GM21786 (cell line): ENCODE results near the gene C5AR1.
"Not testable (repeated sequence)": the region's sequence is repeated elsewhere in the genome, so short reads cannot be mapped to it uniquely, and the experiment has no call there.

ENCODE experiments used
- ATAC-seq: cut with Tn5 transposase; IDR thresholded peaks from one replicate; pipeline ENCODE4 v1.9.1; 2021; ENCODE audit not compliant: unreplicated experiment

Gene C5AR1

DNA sequence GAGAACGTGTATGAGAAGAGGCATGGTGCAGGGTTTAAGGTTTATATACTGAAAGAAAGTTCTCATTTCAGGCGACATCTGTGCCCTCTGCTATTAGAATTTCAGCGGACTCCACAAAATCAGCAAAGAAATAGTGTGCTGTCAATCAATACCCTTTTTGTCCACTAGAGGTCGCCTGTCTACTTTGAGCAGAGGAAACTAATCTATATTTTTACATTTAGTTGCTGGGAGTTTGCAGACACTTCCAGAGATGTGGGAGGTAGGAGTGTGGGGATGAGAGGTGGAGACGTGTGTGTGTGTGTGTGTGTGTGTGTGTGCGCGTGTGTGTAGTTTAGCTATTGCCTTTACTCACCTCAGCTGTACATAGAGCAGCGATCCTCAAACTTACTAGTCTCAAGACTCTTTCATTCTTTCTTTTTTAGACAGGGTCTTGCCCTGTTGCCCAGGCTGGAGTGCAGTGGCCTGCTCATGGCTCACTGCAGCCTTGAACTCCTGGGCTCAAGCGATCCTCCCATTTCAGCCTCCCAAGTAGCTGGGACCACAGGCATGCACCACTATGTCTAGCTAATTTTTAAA lies 25.2 kb upstream of the C5AR1 start:
- ATAC-seq, result no peak

DNA sequence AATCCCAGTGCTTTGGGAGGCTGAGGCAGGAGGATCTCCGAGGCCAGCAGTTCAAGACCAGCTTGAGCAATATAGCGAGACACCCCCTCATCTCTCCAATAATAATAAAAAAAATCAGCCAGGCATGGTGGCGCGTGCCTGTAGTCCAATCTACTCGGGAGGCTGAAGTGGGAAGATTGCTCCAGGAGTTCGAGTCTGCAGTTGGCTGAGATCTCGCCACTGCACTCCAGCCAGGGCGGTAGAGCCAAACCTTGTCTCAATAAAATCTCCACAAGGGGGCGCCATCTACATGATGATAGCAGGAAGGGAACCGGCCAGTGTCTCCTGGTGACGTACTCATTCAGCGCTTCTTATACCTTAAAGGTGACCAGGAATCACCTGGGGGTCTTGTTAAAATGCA lies 13.6 kb upstream of the C5AR1 start:
- ATAC-seq, result no peak

DNA sequence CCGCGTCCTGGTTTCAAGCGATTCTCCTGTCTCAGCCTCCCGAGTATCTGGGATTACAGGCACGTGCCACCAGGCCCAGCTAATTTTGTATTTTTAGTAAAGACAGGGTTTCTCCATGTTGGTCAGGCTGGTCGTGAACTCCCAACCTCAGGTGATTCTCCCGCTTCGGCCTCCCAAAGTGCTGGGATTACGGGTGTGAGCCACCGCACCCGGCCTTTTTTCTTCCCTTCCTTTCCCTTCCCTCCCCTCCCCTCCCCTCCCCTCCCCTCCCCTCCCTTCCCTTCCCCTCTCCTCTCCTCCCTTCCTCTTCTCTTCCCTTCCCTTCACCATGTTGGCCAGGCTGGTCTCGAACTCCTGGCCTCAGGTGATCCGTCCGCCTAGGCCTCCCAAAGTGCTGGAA lies 8.8 kb upstream of the C5AR1 start:
- not testable (repeated sequence) for ATAC-seq

DNA sequence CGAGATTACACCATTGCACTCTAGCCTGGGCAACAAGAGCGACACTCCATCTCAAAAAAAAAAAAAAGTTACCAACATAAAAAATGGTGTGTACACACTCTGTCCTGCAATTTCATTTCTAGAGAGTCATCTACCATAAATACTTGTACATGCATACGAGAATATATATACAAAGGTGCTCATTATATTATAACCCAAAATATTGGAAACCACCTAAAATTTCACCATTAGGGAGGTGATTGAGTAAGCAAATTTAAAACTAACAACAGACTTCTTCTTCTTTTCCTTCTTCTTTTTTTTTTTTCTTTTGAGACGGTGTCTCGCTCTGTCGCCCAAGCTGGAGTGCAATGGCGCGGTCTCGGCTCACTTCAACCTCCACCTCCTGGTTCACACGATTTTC lies 7.4 kb upstream of the C5AR1 start:
- ATAC-seq, result no peak

DNA sequence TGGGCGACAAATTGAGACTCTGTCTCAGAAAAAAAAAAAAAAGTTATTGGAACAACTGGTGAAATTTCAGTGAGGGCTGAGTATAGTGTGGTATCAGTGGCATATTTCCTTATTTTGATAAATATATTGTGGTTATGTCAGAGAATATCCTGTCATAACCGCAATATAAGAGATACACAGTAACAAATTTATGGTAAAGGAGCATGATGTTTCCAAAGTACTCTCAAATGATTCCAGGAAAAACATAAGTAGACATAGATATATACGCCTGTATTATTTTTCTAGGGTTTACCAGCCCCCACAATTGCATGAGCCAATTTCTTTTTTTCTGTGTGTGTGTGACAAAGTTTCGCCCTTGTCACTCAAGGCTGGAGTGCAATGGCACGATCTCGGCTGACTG lies 5.7 kb upstream of the C5AR1 start:
- no peak for ATAC-seq

DNA sequence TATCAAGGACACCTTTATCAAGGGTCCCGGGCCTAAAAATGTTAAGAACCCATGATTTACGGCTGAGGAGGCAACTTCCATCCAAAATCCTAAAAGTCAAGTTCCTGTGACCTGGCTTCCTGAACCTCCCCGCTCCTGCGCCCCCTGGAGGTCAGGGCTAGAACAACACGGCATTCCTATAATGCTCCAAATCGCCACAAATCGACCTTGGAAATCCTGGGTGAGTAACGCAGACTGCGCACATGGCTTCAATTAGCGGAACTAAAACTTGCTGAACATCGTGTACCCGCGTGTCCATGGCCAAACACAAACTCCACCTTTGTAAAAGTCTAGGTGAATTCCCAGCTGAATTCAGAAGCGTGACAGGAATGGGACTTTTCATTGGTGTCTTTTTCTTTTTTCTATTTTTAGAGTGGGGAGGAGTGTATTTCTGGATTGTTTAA lies 4.3 kb upstream of the C5AR1 start:
- ATAC-seq, result no peak

DNA sequence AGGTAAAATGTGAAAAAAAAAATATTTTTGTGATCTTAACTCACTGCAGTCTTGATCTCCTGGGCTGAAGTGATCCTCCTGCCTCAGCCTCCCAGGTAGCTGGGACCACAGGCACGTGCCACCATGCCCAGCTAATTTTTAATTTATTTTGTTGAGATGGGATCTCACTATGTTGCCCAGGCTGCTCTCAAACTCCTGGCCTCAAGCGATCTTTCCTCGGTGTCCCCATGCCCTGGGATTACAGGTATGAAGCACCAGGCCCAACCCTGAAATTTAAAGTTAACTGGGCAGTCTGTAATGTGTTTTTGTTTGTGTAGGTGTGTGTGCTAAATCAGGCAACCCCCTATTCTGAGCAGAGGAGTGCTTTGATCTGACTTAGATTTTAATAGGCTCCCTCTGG lies 3.4 kb upstream of the C5AR1 start:
- no peak for ATAC-seq

DNA sequence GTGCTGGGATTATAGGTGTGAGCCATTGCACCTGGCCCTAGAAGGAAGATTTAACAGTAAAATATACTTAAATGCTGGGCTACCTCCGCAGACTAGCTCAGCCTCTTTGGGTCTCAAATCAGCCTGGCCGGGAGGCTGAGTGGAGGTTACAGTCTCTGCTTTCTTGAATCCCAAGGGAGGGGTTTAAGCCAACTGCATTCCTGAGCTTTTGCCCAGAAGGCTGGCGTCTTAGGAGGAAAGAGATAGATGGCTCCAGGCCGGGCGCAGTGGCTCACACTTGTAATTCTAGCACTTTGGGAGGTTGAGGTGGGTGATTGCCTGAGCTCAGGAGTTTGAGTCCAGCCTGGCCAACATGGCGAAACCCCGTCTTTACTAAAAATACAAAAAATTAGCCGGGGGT lies 623 bp upstream of the C5AR1 start:
- ATAC-seq, result no peak

DNA sequence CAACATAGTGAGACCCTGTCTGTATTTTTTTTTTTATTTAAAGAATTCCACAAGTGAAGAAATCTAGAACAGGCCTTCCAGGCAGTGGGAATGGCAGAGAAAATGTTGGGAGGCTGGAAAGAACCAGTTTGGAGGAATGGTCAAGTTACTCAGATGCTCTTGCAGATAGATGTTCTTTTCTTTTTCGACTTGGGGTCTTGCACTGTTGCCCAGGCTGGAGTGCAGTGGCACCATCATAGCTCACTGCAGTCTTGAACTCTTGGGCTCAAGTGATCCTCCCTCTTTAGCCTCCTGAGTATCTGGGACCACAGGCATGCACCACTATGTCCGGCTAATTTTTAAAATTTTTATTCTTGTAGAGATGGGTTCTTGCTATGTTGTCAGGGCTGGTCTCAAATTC lies 662 bp downstream of the C5AR1 start:
- ATAC-seq, result no peak

DNA sequence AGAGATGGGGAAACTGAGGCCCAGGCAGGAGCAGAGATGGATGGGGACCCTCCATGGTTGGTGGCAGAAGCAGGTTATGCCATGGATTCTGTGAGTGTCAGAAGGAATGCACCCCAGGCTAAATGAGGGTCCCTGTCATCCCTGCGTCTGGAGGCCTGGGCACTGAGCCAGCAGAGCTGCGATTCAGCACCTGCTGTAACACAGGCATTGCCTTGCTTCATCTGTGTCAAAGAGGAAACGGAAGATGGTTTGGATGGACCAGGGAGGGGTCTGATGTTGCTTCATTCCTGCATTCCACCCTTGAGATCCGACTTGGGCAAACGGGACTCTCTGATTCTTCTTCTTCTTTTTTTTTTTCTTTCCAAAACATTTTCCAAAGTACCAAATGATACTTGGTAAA lies 1.2 kb downstream of the C5AR1 start:
- no peak for ATAC-seq

DNA sequence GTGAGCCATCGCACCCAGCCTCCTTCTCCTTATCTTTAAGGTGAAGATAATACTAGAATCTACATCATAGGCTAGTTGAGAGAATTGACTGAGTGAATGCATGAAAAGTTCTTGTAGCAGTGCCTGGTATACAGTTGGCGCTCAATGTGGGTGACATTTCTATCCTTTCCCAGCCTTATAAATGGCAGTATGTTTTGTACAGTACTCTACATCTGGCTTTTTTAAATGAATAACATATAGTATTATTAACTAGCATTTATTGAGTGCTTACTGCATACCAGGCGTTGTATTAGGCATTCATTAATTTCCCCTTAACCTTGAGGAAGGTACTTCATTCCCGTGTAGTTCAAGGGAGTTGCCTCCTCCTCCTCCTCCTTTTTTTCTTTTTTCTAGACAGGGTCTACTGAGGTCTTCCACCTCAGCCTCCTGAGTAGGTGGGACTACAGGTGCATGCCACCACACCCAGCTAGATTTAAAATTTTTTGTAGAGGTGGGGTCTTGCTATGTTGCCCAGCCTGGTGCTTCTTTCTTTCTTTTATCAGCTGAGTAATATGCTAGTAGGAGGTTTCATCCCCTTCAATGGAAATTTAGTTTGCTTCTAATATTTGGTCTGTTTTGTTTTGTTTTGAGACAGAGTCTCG lies 2.8 kb downstream of the C5AR1 start:
- ATAC-seq, result no peak

DNA sequence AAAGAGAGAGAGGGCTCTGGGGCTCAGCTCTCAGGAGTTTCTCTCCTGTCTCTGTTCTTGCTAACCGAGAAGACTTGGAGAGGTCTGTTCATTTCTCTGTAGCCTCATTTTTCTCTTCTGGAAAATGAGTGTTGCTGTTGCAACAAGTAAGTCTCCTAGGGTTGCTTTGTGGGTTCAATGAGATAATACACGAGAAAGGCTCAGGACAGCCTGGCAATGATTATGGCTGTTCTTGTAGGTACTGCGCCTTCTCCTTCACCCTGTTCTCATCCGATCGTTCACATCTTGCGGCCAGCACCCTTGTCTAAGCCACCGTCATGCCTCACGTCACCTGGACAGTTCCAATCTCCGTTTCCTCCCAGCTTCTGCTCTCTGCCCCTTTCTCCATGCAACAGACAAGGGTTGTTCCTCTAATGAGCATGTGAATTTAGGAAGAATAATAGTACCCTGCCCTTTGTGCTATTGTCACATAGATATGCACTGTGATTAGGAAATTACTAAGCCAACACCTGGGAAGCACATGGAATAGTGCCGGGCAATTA lies 4.2 kb downstream of the C5AR1 start:
- no peak for ATAC-seq

DNA sequence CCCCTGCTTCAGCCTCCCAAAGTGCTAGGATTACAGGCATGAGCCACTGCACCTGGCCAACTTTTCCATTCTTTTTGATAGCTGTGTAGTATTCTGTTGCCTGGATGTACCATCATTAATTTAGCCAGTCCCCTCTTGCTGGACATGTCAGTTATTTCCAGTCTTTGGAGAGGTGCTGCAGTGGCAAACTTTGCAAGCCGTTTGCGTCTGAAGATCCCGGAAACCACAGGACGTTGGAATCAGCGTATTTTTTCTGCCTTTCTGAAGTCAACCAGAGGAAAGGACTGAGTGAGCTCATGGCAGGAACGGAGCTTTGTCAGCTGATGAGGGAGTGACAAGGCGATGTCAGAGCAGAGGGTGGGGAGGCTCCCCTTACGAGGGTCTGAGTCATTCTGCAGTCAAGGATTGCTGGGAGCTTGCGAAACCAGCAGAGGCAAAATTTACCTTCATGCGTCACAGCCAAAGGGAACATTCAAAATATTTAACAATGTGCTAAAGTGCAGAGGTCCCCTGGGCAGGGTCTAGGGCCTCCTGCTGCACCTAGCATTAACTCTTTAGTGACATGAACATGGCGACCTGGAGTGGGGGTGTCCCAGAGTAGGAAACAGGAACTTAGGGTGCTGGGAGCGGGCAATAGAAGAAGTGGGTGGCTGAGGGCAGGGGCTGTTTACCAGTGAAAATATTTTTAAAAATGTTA lies 5.6 kb downstream of the C5AR1 start:
- ATAC-seq, result no peak

DNA sequence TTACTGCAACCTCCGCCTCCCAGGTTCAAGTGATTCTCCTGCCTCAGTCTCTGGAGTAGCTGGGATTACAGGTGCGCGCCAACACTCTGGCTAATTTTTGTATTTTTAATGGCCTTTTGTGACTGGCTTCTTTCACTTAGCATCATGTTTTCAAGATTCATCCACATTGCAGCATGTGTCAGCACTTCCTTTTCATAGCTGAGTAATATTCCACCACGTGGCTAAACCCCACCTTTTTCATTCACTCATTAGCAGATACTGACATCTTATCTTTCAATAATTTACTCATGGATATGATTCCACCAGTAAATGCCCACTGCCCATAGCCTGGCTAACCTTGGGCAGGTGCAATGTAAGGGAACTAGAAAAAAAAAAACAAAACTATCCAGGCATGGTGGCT lies 6.9 kb downstream of the C5AR1 start:
- no peak for ATAC-seq

DNA sequence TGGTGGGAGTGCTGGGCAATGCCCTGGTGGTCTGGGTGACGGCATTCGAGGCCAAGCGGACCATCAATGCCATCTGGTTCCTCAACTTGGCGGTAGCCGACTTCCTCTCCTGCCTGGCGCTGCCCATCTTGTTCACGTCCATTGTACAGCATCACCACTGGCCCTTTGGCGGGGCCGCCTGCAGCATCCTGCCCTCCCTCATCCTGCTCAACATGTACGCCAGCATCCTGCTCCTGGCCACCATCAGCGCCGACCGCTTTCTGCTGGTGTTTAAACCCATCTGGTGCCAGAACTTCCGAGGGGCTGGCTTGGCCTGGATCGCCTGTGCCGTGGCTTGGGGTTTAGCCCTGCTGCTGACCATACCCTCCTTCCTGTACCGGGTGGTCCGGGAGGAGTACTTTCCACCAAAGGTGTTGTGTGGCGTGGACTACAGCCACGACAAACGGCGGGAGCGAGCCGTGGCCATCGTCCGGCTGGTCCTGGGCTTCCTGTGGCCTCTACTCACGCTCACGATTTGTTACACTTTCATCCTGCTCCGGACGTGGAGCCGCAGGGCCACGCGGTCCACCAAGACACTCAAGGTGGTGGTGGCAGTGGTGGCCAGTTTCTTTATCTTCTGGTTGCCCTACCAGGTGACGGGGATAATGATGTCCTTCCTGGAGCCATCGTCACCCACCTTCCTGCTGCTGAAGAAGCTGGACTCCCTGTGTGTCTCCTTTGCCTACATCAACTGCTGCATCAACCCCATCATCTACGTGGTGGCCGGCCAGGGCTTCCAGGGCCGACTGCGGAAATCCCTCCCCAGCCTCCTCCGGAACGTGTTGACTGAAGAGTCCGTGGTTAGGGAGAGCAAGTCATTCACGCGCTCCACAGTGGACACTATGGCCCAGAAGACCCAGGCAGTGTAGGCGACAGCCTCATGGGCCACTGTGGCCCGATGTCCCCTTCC lies 10.5 kb downstream of the C5AR1 start:
- no peak for ATAC-seq

DNA sequence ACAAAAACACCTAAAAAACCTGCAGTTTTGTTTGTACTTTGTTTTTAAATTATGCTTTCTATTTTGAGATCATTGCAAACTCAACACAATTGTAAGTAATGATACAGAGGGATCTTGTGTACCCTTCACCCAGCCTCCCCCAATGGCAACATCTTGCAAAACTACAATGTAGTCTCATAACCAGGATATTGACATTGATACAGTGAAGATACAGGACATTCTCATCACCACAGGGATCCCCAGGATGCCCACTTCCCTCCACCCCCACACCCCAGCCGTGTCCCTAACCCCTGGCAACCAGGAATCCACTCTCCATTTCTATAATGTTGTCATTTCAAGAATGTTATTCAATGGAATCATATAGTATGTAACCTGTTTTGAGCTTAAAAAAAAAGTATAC lies 12.0 kb downstream of the C5AR1 start:
- ATAC-seq, result no peak

DNA sequence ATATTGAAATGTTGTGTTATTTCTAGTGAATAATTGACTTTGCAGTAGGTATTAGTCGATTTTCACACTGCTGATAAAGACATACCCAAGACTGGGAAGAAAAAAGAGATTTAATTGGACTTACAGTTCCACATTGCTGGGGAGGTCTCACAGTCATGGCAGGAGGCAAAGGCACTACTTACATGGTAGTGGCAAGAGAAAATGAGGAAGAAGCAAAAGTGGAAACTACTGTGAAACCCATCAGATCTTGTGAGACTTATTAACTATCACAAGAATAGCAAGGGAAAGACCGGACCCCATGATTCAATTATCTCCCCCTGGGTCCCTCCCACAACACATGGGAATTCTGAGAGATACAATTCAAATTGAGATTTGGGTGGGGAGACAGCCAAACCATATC lies 12.4 kb downstream of the C5AR1 start:
- no peak for ATAC-seq

DNA sequence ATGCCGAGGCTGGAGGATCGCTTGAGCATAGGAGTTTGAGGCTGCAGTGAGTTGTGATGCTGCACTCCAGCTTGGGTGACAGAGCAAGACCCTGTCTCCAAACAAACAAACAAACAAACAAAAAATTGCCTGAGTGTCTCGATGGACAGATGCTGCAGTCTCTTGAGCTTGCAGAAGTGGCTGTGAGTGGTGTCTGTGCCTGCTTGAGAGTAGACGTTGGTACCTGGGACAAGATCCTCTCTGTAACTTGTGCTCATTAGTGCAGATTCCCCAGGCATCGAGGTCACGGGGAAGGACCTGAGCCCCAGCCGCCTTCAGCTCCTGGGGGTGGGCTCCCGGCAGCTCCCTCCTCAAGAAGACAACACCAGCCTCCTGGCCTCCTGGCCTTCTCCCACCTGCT lies 13.7 kb downstream of the C5AR1 start:
- no peak for ATAC-seq

DNA sequence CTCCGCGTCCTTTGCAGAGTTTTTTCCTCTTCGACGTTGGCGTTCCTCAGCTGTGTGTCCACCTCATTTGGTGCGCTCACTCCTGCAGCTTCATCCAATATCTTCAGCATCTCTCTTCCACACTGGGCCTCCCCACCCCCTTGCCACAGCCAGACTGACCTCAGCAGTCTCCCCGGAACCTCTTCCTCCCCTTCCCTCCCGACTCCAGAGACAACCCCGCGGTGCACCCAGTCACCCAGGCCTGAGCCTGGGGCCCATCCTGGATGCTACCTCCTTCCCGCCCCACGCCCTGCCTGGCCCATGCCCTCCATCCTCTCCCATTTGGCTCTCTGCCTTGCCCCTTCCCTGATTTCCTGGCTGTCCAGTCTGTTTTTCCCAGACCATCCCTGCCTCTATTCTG lies 14.2 kb downstream of the C5AR1 start:
- no peak for ATAC-seq

DNA sequence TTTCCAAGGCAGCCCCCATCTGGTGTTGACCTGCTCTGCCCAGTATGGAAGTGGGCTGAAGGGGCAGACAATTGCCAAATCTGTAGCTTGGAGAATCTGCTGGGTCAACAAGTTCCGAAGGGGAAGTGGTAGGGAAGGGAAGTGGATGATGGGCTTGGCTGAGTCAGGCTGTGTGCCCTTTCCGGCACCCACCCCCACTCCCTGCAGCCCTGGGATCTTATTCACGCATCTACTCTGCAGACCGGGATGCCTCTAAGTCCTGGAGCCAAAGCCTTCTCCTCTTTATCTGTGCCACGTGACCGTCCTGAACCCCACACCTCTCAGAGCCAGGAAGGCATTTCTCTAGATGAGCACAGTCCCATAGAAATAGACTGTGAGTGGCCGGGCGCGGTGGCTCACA lies 14.8 kb downstream of the C5AR1 start:
- ATAC-seq, result no peak

DNA sequence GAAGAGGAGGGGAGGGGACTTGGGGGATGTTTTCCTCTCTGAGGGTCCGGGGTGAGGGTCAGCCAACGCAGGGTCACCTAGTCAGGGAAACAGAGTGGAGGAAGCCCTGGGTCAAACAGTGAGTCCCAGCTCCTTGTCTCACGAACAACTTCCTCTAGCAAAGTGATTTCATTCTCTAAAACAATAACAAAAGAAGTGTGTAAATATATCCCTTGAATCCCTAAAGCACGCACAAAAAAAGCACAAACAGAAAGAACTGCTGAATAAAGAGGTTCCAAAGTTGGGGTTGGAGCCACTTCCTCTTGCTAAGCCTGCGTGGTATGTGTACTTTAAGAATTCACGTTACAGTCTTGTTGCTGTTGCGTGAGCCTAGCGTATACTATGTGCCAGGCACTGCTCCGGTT lies 20.8 kb downstream of the C5AR1 start:
- ATAC-seq, result no peak
